Caco-2 (cell line): ENCODE measurements around the gene AUTS2. TPM values are rescaled to one million over a fixed set of nuclear protein-coding genes. Genes with fewer than 3 reads are reported as not detected.

Source experiments
- BruUV-seq: library from RNA; stranded (reverse); fragments of 400-500 nt; replicated peaks from 2 replicates; lab custom pipeline; 2021; lab: Mats Ljungman, UMichigan
- CTCF ChIA-PET: fragments of 300-600 bp; sonication (Branson Sonifier 250); formaldehyde crosslinking; loops from one replicate; lab custom pipeline; 2022; ENCODE audit warnings: antibody characterized with exemption; lab: Charles Lee
- POLR2A ChIA-PET: fragments of 300-600 bp; sonication (Branson Sonifier 250); formaldehyde crosslinking; loops from one replicate; lab custom pipeline; 2022; ENCODE audit warnings: antibody characterized with exemption; lab: Charles Lee
- DNase-seq, 2 experiments: peaks; one replicate each; pipeline versions ENCODE4 v3.0.0 to v3.0.0-alpha.2; 2020 to 2022
- H3K27me3 ChIP-seq: replicated peaks from 2 replicates; pipeline ENCODE4 v1.6.0; 2011; ENCODE audit warnings: low read length; ENCODE audit not compliant: control insufficient read depth, insufficient read depth
- H3K36me3 ChIP-seq: 2 replicates; pipeline ENCODE4 v1.5.1; 2011; ENCODE audit warnings: low read length; ENCODE audit not compliant: control insufficient read depth, insufficient read depth
- H3K4me1 ChIP-seq: fragments of 250-450 bp; sonication (Bioruptor Pico); 2 replicates; pipeline ENCODE4 v1.5.1; 2020; ENCODE audit warnings: mild to moderate bottlenecking
- H3K4me3 ChIP-seq: 2 replicates; pipeline ENCODE4 v1.5.1; 2011; ENCODE audit warnings: low read depth, mild to moderate bottlenecking, control low read depth, low read length
- H3K9me3 ChIP-seq: fragments of 250-450 bp; sonication (Bioruptor Pico); 2 replicates; pipeline ENCODE4 v1.5.1; 2020; ENCODE audit warnings: mild to moderate bottlenecking, moderate library complexity
- H3K27ac Mint-ChIP-seq: one replicate; pipeline ENCODE4 v1.8.0; 2022; ENCODE audit warnings: mixed read lengths; ENCODE audit not compliant: unreplicated experiment
- H3K27me3 Mint-ChIP-seq: one replicate; pipeline ENCODE4 v1.8.0; 2022; ENCODE audit warnings: mixed read lengths; ENCODE audit not compliant: insufficient read depth, unreplicated experiment
- H3K36me3 Mint-ChIP-seq: one replicate; pipeline ENCODE4 v1.8.0; 2022; ENCODE audit warnings: mild to moderate bottlenecking, mixed read lengths; ENCODE audit not compliant: insufficient read depth, unreplicated experiment
- H3K4me1 Mint-ChIP-seq: one replicate; pipeline ENCODE4 v1.8.0; 2022; ENCODE audit warnings: low read depth, mixed read lengths; ENCODE audit not compliant: unreplicated experiment
- H3K4me3 Mint-ChIP-seq: one replicate; pipeline ENCODE4 v1.8.0; 2022; ENCODE audit warnings: mild to moderate bottlenecking, moderate library complexity, mixed read lengths; ENCODE audit not compliant: unreplicated experiment
- H3K9me3 Mint-ChIP-seq: one replicate; pipeline ENCODE4 v1.8.0; 2022; ENCODE audit warnings: mixed read lengths; ENCODE audit not compliant: unreplicated experiment
- intact Hi-C: fragments of 100-400 bp; cut with micrococcal nuclease; formaldehyde crosslinking; loops from one replicate; pipeline ENCODE4 v1.10.0; 2022; ENCODE audit not compliant: unreplicated experiment
- total RNA-seq: library from RNA; stranded (reverse); gene quantifications from 2 replicates; pipeline ENCODE4 v1.2.3, GENCODE V29; 2022
- TF ChIP-seq, protein P1 (sequence below), 2 experiments: fragments of 200-600 bp in 1 of 2; IDR thresholded peaks; 1 replicate in 1 of 2; 2 replicates in 1 of 2; pipeline versions ENCODE4 v1.5.1 to v1.8.0; 2011 to 2022; ENCODE audit warnings: antibody characterized with exemption in 1 of 2, control low read depth in 1 of 2, inconsistent platforms in 1 of 2, low read depth in 1 of 2, low read length in 1 of 2, mild to moderate bottlenecking in 1 of 2, moderate library complexity in 1 of 2; ENCODE audit not compliant: insufficient read depth in 1 of 2, severe bottlenecking in 1 of 2, unreplicated experiment in 1 of 2

AUTS2 gene
- total RNA-seq, 1 experiment from 2014 or later, result 37.1 TPM

DNA sequence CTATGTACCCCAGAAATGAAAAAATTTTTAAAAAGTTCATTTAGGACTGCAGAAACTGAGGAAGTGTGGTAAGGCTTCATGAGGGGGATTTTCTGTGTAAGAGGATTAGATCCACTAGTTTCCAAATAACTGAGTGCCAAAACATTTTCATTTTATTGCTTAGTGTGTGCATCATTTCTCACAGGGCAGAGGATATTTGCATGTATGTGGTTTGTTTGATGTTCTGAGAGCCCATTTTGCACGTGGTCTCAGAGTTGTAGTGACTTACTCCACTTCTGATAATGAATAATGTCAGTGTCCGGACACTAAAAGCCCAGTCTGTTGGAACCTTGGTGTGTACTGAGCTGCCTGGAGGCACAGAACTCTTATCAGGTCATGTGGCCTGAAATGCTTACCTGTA lies 299.9 kb downstream of the AUTS2 start:
- no TSS peak for BruUV-seq
- H3K36me3 ChIP-seq, result no peaks in the 10 kb centered on the region
- no peaks in the 10 kb centered on the region for H3K4me1 ChIP-seq
- no peak overlapping the region for H3K4me3 Mint-ChIP-seq
- DNase-seq, result no peak
- no peak overlapping the region for H3K27ac Mint-ChIP-seq
- no peak overlapping the region for H3K4me3 ChIP-seq
- intact Hi-C loops, result no loop called here
- TF ChIP-seq, protein P1, sequence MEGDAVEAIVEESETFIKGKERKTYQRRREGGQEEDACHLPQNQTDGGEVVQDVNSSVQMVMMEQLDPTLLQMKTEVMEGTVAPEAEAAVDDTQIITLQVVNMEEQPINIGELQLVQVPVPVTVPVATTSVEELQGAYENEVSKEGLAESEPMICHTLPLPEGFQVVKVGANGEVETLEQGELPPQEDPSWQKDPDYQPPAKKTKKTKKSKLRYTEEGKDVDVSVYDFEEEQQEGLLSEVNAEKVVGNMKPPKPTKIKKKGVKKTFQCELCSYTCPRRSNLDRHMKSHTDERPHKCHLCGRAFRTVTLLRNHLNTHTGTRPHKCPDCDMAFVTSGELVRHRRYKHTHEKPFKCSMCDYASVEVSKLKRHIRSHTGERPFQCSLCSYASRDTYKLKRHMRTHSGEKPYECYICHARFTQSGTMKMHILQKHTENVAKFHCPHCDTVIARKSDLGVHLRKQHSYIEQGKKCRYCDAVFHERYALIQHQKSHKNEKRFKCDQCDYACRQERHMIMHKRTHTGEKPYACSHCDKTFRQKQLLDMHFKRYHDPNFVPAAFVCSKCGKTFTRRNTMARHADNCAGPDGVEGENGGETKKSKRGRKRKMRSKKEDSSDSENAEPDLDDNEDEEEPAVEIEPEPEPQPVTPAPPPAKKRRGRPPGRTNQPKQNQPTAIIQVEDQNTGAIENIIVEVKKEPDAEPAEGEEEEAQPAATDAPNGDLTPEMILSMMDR (IDR thresholded peaks at IDR 0.05; ENCODE audit: insufficient read depth in 1 of 2, low read depth in 1 of 2, low read length in 1 of 2, severe bottlenecking in 1 of 2, unreplicated experiment in 1 of 2), result no peak
- H3K9me3 Mint-ChIP-seq, result no peaks in the 10 kb centered on the region
- no peaks in the 10 kb centered on the region for H3K9me3 ChIP-seq
- ChIA-PET POLR2A (no interaction called here), CTCF (no interaction called here)
- no peaks in the 10 kb centered on the region for H3K4me1 Mint-ChIP-seq
- no peaks in the 10 kb centered on the region for H3K36me3 Mint-ChIP-seq
- H3K27me3 ChIP-seq, result no peaks in the 10 kb centered on the region; the same call in 1 of the 2 replicates
- H3K27me3 Mint-ChIP-seq, result peaks cover 13% of the 10 kb centered on the region

DNA sequence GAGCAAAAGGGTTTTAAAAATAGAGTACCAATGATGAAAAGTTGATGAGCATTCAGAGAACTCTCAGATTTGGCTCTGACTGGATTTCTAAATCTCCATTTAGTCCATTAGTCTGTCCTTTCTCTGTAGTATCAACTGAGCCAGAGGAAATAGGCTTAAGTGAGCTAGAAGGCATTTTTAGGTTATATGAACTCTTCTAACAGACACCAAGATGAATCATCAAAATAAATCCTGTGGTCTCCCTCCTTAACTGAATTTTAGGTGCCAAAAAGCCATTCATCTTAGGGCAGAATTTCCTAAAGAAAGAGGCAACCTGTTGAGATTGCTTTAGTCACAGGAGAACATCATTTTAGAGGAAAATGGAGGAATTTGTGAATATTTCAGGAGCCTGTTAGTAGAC lies 305.1 kb downstream of the AUTS2 start:
- H3K4me3 ChIP-seq, result no peak overlapping the region
- ChIA-PET CTCF (no interaction called here), POLR2A (no interaction called here)
- H3K36me3 ChIP-seq, result no peaks in the 10 kb centered on the region
- peaks cover 11% of the 10 kb centered on the region for H3K4me1 ChIP-seq
- Mint-ChIP-seq H3K36me3 (no peaks in the 10 kb centered on the region), H3K9me3 (no peaks in the 10 kb centered on the region), H3K4me1 (peaks cover 11% of the 10 kb centered on the region), H3K27ac (no peak overlapping the region), H3K4me3 (no peak overlapping the region), H3K27me3 (peaks cover 17% of the 10 kb centered on the region)
- no peak for DNase-seq
- H3K27me3 ChIP-seq, result peaks cover 4% of the 10 kb centered on the region; the same call in 1 of the 2 replicates
- intact Hi-C loops, result no loop called here
- TF ChIP-seq, protein P1 (IDR thresholded peaks at IDR 0.05; ENCODE audit: insufficient read depth in 1 of 2, low read depth in 1 of 2, low read length in 1 of 2, severe bottlenecking in 1 of 2, unreplicated experiment in 1 of 2), result no peak
- H3K9me3 ChIP-seq, result no peaks in the 10 kb centered on the region
- no TSS peak for BruUV-seq

DNA sequence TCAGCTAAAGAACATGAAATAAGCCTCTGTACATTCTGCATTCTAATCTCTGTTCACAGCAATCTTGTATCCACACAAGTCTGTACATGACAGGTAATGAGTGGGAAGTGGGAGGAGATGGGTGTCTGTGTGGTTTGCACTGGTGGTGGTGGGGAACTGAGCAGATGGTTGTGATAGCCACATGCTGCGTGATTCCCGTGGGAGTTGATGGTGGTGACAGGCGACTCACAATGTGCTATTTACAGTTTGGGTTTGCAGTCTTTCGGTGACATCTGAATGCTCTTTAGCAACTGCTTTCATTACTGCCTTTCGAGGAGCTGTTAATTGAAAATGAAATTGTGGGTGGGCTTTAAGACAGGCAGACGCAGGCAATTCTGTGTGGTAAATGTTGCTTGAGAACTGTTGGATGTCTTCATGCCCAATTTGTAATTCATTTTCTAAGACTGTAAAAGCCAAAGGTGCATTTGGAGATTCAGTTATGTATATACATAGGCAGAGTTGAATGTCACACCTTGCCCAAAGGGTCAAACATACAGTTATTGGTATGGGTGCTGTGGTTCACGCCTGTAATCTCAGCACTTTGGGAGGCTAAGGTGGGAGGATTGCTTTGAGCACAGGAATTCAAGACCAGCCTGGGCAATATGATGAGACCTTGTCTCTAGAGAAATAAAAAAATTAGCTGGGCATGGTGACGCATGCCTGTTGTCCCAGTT lies 308.2 kb downstream of the AUTS2 start:
- H3K27ac Mint-ChIP-seq, result no peak overlapping the region
- intact Hi-C loops, result no loop called here
- peaks cover 8% of the 10 kb centered on the region for H3K27me3 Mint-ChIP-seq
- no peaks in the 10 kb centered on the region for H3K36me3 Mint-ChIP-seq
- peaks cover 11% of the 10 kb centered on the region for H3K4me1 Mint-ChIP-seq
- H3K4me3 Mint-ChIP-seq, result no peak overlapping the region
- DNase-seq, result no peak
- Histone ChIP-seq H3K27me3 (peaks cover 4% of the 10 kb centered on the region; the same call in 1 of the 2 replicates), H3K4me3 (no peak overlapping the region), H3K4me1 (peaks cover 14% of the 10 kb centered on the region), H3K36me3 (no peaks in the 10 kb centered on the region), H3K9me3 (no peaks in the 10 kb centered on the region)
- CTCF ChIA-PET, result no interaction called here
- POLR2A ChIA-PET, result no interaction called here
- BruUV-seq, result no TSS peak
- H3K9me3 Mint-ChIP-seq, result no peaks in the 10 kb centered on the region
- TF ChIP-seq, protein P1 (IDR thresholded peaks at IDR 0.05; ENCODE audit: insufficient read depth in 1 of 2, low read depth in 1 of 2, low read length in 1 of 2, severe bottlenecking in 1 of 2, unreplicated experiment in 1 of 2), result no peak
